Fibroblast of mammary gland (primary cell): Measurements from ENCODE around the gene SH2D6.

Experiments
- DNase-seq: peaks from one replicate; pipeline ENCODE4 v3.0.0-alpha.2; 2010; ENCODE audit warnings: low read depth
- H3K4me3 ChIP-seq: 2 replicates; pipeline ENCODE4 v1.5.1; 2011; ENCODE audit warnings: low read depth, mild to moderate bottlenecking, low read length, moderate library complexity; ENCODE audit not compliant: control insufficient read depth
- CTCF ChIP-seq: conservative IDR thresholded peaks from 2 replicates; pipeline ENCODE4 v1.5.1; 2011; ENCODE audit warnings: low read depth, low read length, inconsistent platforms; ENCODE audit not compliant: control insufficient read depth, insufficient read depth

SH2D6 gene

GRCh38 chr2:85418132-85419008 lies at the start of gene SH2D6:
Gene SH2D6, plus strand, starts transcription at chr2:85418714. Its CDS starts 10,752 bp downstream, at chr2:85429466.
- H3K4me3 ChIP-seq = peak within 1 kb of the TSS; percentile 76
- peak; percentile 73 for DNase-seq
- no peak for TF ChIP-seq CTCF

GRCh38 chr2:85368921-85369320 lies 49.6 kb upstream of the SH2D6 start:
- DNase-seq = peak; percentile 31
- no peak overlapping the region for H3K4me3 ChIP-seq
- TF ChIP-seq CTCF = no peak

- TF ChIP-seq CTCF = no peak
- no peak for DNase-seq
- H3K4me3 ChIP-seq = no peak overlapping the region
Measured at GRCh38 chr2:85369500-85369899, 49.0 kb upstream of the SH2D6 start.

GRCh38 chr2:85371045-85371444 lies 47.5 kb upstream of the SH2D6 start:
- TF ChIP-seq CTCF = no peak
- no peak for DNase-seq
- no peak overlapping the region for H3K4me3 ChIP-seq

GRCh38 chr2:85376291-85377065 lies 42.0 kb upstream of the SH2D6 start:
- no peak overlapping the region for H3K4me3 ChIP-seq
- DNase-seq = no peak
- no peak for TF ChIP-seq CTCF

GRCh38 chr2:85377083-85377482 lies 41.4 kb upstream of the SH2D6 start:
- no peak for DNase-seq
- no peak for TF ChIP-seq CTCF
- no peak overlapping the region for H3K4me3 ChIP-seq
